Mammary epithelial cell (primary cell): ENCODE results near the gene HYOU1.

Source experiments
- CTCF ChIP-seq, 2 donors: IDR thresholded peaks in 1 of 2; conservative IDR thresholded peaks in 1 of 2; 2 replicates each; pipeline ENCODE4 v1.5.1; 2011 to 2012; ENCODE audit warnings: inconsistent platforms in 2 of 2, low read length in 2 of 2, mild to moderate bottlenecking in 2 of 2, control low read depth in 1 of 2, low read depth in 1 of 2; ENCODE audit not compliant: insufficient read depth in 1 of 2; ENCODE audit errors: extremely low read depth in 1 of 2
- EZH2 ChIP-seq: IDR thresholded peaks from 2 replicates; pipeline ENCODE4 v1.6.1; 2012; ENCODE audit warnings: low read length, inconsistent platforms, borderline replicate concordance

- no peak for TF ChIP-seq EZH2
- TF ChIP-seq CTCF (conservative IDR thresholded peaks at IDR 0.05 in 1 of 2, IDR thresholded peaks at IDR 0.05 in 1 of 2; ENCODE audit: extremely low read depth in 1 of 2, insufficient read depth in 1 of 2, low read depth in 1 of 2, low read length in 2 of 2), result no peak
These were observed 44.9 kb upstream of the HYOU1 start, which contains the start of gene DPAGT1 for GRCh38 chr11:119101759-119102423.
